Measurements from ENCODE around the gene SLC16A11. TPM values are rescaled to one million over a fixed set of nuclear protein-coding genes. Genes with fewer than 3 reads are reported as not detected.
A peak's percentile ranks its signal among the peaks of the same experiment; 100 is the strongest.

The SLC16A11 gene
- total and polyA plus RNA-seq, 8 donors: 0.61 to 17.3 (median 3.0) TPM

- no peaks in the 10 kb centered on the region for H3K4me1 ChIP-seq
- DNase-seq (no peak), FAIRE-seq (no peak), ATAC-seq (no peak)
- no peak overlapping the region for H3K4me3 ChIP-seq
- no peaks in the 10 kb centered on the region for H3K27me3 ChIP-seq
- TF ChIP-seq CTCF (IDR thresholded peaks at IDR 0.05): no peak
- intact Hi-C loops (cut with DNase I): loop anchor here in 1 of 3 donors (10.0 kb wide), 1 partner anchor 72 kb away; no protein-coding TSS in a partner anchor
- no peak overlapping the region for H3K27ac ChIP-seq
- no peaks in the 10 kb centered on the region for H3K9me3 ChIP-seq
- peaks cover 1 to 14% (median 4%) of the 10 kb centered on the region in 3 donors for H3K36me3 ChIP-seq
- 84 to 90% methylated on average over 8 of the region's 8 CpGs for WGBS, 2 donors
Observed at GRCh38 chr17:6997171-6997570, 46.7 kb downstream of the SLC16A11 start.

- no peak for TF ChIP-seq CTCF (IDR thresholded peaks at IDR 0.05)
- H3K27me3 ChIP-seq: no peaks in the 10 kb centered on the region
- FAIRE-seq: no peak
- no peaks in the 10 kb centered on the region for H3K9me3 ChIP-seq
- no peak for DNase-seq
- H3K4me3 ChIP-seq: peak overlapping the region in 1 of 4 donors; percentile 27
- no peaks in the 10 kb centered on the region for H3K4me1 ChIP-seq
- H3K36me3 ChIP-seq: peaks cover 0 to 6% (median 4%) of the 10 kb centered on the region in 3 donors
- no peak overlapping the region for H3K27ac ChIP-seq
- peak in 1 of 4 donors; percentile 7 for ATAC-seq
- intact Hi-C loops (cut with DNase I): loop anchor here in 1 of 3 donors (10.0 kb wide), 1 partner anchor 72 kb away; no protein-coding TSS in a partner anchor
- WGBS, 2 donors: 63 to 70% methylated on average over 53 to 58 of the region's 58 CpGs
Observed at GRCh38 chr17:6996256-6997011, 47.5 kb downstream of the SLC16A11 start.

GRCh38 chr17:6995500-6996255 is 48.2 kb downstream of the SLC16A11 start, which contains the start of gene ALOX12:
Gene ALOX12 (plus strand): TSS chr17:6996049. CDS start chr17:6996118, 69 bp downstream.
- Histone ChIP-seq H3K27ac (no peak within 1 kb of the TSS), H3K27me3 (no peaks in the 10 kb centered on the region), H3K9me3 (no peaks in the 10 kb centered on the region), H3K4me1 (no peaks in the 10 kb centered on the region), H3K36me3 (peaks cover 0 to 4% (median under 1%) of the 10 kb centered on the region in 3 donors), H3K4me3 (peak within 1 kb of the TSS in 1 of 4 donors; percentile 27)
- ATAC-seq (peak; percentile 38 to 77 (median 62)), FAIRE-seq (no peak), DNase-seq (peak in 2 of 6 donors; percentile 65 to 74)
- intact Hi-C loops (cut with DNase I): loop anchor here in 1 of 3 donors (10.0 kb wide), 1 partner anchor 71 kb away; no protein-coding TSS in a partner anchor
- 23 to 29% methylated on average over 56 to 64 of the region's 64 CpGs for WGBS, 2 donors
- no peak for TF ChIP-seq CTCF (IDR thresholded peaks at IDR 0.05)

GRCh38 chr17:6994666-6995256 is 49.1 kb downstream of the SLC16A11 start:
- Histone ChIP-seq H3K27ac (no peak overlapping the region), H3K36me3 (peaks cover 0 to 4% (median 0%) of the 10 kb centered on the region in 3 donors), H3K4me3 (no peak overlapping the region), H3K27me3 (no peaks in the 10 kb centered on the region), H3K9me3 (no peaks in the 10 kb centered on the region), H3K4me1 (no peaks in the 10 kb centered on the region)
- DNase-seq (no peak), FAIRE-seq (no peak), ATAC-seq (peak in 1 of 4 donors; percentile 14)
- intact Hi-C loops (cut with DNase I): loop anchor here in 1 of 3 donors (10.0 kb wide), 1 partner anchor 70 kb away; no protein-coding TSS in a partner anchor
- no peak for TF ChIP-seq CTCF (IDR thresholded peaks at IDR 0.05)
- WGBS, 2 donors: 86% methylated on average over 9 of the region's 9 CpGs

Measured in pancreas (tissue), 10 donors.